HG03565 (cell line): ENCODE measurements around the gene VAPA.

Experiments used
- ATAC-seq: cut with Tn5 transposase; IDR thresholded peaks from one replicate; pipeline ENCODE4 v1.9.1; 2021; ENCODE audit warnings: mild to moderate bottlenecking, moderate library complexity; ENCODE audit not compliant: unreplicated experiment

VAPA gene

GRCh38 chr18:9969247-9969646 lies 55.4 kb downstream of the VAPA start:
- no peak for ATAC-seq

GRCh38 chr18:9971313-9971920 lies 57.6 kb downstream of the VAPA start:
- no peak for ATAC-seq

- ATAC-seq: no peak
Measured at GRCh38 chr18:9973470-9973869, 59.7 kb downstream of the VAPA start.

- no peak for ATAC-seq
Measured at GRCh38 chr18:9974279-9974915, 60.6 kb downstream of the VAPA start.

- no peak for ATAC-seq
Measured at GRCh38 chr18:9975658-9976057, 61.8 kb downstream of the VAPA start.

DNA sequence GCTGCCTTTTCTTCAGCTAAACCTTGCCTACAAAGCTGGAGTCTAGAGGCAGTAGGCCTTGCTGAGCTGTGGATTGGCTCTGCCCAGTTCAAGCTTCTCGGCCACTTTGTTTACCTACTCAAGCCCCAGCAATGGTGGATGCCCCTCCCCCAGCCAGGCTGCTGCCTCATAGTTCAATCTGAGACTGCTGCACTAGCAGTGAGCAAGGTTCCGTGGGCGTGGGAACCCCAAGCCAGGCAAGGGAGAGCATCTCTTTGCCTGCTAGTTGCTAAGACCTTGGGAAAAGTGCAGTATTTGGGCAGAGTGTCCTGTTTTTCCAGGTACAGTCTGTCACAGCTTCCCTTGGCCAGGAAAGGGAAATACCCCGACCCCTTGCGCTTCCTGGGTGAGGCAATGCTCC lies 68.9 kb downstream of the VAPA start:
- no peak for ATAC-seq

- ATAC-seq: no peak
Measured at GRCh38 chr18:9984080-9984479, 70.3 kb downstream of the VAPA start.

GRCh38 chr18:9985641-9986040 lies 71.8 kb downstream of the VAPA start:
- ATAC-seq: no peak

DNA sequence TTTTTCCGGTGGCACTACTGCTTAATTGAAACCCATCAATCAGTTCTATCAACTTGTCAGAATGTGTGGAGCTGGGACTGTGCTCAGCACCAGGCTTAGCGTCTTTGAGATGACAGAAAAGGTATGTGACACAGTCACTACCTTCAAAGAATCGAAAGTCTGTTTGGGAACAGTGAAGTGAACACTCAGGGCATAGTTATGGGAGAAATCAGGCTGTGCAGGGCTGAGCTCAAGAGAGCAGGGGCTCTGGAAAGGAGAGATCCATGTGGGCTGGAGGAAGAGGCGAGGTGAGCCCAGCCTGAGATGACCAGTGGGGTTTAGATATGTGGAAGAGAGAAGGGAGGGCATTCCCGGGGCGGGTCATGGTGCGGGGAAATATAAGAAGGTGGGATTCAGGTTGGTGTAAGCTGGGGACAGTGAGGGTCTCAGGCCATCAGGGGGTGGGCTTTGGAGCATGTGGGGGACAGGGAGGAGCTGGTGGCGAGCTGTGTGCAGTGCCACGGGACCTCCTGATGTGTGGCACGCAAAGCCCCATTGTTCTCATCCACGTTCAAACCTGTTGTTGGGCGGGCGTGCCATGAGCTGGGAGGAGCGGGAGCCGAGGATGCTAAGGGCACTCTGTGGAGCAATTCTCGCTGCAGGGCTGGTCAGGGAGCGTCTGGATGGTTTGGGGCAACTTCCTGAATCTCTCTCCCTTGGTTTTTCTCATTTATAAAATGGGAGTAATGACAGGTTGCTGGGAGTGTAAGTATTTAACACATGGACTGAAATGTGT lies 72.5 kb downstream of the VAPA start:
- ATAC-seq: no peak

GRCh38 chr18:9987345-9987744 lies 73.5 kb downstream of the VAPA start:
- ATAC-seq: no peak

GRCh38 chr18:9987931-9988330 lies 74.1 kb downstream of the VAPA start:
- no peak for ATAC-seq

- ATAC-seq: no peak
Measured at GRCh38 chr18:9988665-9989064, 74.8 kb downstream of the VAPA start.

DNA sequence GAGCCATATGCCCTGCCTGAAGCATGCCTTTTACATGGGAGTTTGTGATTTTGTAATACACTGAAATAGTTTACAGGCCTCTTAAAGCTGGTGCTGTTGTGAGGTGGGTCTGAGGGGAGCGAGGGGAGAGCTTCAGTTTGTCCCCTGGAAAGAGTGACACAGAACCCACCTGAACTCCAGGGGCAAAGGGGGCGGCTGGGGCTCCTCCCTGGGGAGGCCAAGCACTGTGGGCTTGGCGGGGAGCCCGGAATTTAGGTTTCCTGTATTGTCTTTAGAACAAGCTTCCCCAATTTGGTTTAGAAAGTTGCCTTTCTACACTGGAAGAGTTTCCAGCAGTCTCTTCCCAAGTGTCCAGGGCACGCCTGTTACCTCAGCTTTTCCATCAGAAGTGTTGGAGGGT lies 75.7 kb downstream of the VAPA start:
- no peak for ATAC-seq

DNA sequence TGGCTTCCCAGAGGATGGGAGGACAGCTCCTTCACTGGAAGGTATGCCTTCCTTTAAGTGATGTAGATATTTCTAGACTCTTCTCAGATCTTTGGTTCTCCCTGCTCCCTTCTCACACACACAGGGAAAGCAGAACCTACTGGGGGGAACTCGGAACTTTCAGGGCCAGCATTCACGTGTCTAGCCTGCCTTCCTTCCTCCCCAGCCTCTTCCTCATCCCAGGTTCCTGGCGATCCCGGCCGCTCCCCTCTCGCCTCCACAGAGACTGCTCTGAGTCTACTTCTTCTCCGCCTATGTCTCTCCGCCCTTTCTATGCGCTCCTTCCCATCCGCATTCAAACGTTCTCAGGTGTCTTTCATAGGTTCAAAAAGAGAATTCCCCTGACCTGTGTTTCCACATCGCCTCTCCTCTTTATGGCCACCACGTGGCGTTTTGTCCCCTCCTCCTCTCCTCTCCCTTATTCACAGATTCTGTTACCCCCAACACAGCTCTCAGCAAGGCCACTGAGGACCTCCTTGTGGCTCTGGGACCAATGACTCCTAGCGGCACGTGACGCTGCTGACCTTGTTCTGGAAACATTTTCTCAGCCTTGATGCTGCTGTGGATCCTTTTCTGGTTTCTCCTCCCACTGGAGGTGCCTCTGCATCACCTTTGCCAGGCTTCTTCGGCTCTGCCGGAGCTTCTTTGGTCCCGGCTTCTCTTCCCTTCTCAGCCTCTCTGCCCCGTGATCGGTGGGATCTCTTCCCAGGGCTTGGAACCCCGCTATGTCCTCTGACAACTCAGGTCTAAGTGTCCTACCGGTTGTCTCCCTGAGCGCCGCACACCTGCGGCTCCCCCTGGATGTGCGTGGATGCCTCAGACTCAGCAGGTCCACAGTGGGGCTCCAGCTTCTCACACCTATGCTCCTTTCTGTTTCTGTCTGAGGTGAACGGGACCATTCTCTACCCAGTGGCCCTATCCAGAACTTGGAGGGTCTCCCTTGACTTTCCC lies 77.5 kb downstream of the VAPA start:
- ATAC-seq: no peak

DNA sequence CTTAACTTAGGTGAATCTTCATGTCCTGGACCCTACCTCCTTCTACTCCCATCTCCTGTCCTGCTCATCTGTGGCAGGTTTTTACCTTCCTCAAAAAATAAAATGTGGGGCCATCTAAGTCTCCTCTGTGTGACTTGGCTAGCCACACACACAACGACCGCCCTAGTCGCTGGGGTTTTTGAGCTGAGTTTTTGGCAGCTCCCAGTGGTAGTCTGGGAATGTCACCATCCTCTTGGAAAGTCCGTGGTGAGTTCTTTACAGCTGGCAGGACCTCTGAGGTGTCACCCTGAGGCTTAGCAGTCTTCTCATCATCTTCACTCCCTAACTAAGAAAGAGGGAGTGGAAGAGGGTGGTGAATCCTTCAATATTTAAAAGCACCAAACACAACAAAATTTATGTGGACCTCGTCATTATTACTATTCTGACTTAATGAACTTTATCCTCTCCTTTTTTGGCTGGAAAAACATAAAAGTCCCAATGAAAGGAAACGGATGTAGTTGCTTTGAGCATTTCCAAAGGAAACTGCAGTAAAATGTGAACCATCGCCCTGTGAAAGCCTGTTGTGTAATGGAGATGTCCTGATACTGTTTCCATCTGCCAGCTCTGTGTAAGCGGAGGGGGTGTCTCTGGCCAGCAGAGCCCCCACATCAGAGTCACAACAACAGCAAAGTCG lies 78.6 kb downstream of the VAPA start:
- no peak for ATAC-seq

- no peak for ATAC-seq
Measured at GRCh38 chr18:9992973-9993520, 79.2 kb downstream of the VAPA start.

DNA sequence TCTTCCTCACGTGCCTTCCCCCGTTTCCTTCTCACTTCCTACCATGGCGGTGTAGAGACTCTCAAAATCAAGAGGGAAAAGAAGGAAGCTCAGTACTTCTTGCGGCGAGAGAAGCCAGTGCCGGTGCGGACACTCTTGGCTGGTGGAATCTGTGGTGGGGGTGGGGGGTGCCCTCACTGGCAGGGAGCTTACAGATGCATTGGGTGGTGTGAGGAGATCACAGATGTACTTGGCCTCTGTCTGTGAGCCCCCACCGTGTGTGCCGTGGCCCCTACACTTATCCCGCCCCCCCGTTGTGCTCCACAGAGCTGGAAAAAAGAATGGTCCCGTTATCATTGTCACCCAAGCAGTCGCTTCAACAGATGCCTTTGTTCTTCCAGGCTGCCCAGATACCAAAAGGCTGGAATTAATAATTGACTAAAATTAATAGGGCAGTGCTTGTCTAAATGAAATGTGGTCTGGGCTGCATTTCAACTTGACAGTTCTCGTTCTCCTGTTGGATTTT lies 79.8 kb downstream of the VAPA start:
- ATAC-seq: no peak

DNA sequence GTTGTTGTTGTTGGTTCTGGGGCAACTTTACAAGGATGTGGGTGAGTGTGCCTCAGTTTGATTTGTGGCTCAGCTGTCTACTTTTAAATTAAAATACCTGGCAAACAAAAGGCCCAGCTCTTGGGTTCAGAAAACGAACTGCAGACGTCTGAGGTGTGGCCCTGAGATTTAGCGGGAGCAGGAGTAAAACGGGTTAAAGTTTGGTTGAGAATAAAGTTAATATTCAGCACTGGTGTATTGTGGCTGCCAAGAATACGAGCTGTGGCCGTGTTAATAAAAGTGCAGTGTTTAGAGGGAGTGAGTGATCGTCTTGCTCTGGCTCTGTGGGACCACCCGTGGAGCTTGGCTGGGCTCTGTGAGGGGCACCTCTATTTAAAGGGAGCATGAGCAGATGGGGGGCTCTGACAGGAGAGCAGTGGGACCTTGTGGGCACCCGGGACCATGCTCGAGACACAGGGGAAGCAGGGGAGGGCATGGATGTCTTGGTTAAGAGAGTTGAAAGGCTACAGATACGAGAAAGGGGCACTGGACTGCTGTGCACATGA lies 80.3 kb downstream of the VAPA start:
- no peak for ATAC-seq

GRCh38 chr18:9994701-9995235 lies 81.0 kb downstream of the VAPA start:
- no peak for ATAC-seq
